HCT116 (cell line): ENCODE results near the gene SLFN14. TPM values are rescaled to one million over a fixed set of nuclear protein-coding genes. Genes with fewer than 3 reads are reported as not detected.

ENCODE experiments used
- ATAC-seq: fragments of 200-7000 bp; cut with Tn5 transposase; 2 replicates; pipeline ENCODE4 v1.9.1; 2020; ENCODE audit warnings: mild to moderate bottlenecking, moderate library complexity
- BruUV-seq: library from RNA; stranded (reverse); fragments of 400-500 nt; replicated peaks from 2 replicates; lab custom pipeline; 2021; lab: Mats Ljungman, UMichigan
- CTCF ChIA-PET: fragments of 300-600 bp; sonication (Branson Sonifier 250); formaldehyde crosslinking; loops from one replicate; lab custom pipeline; 2021; ENCODE audit warnings: antibody characterized with exemption; lab: Charles Lee
- POLR2A ChIA-PET: fragments of 300-600, 350-600 bp; sonication (Branson Sonifier 250); formaldehyde crosslinking; loops from one replicate; lab custom pipeline; 2021; ENCODE audit warnings: antibody characterized with exemption; lab: Charles Lee
- RAD21 ChIA-PET, 2 experiments: fragments of 300-600 bp; sonication (Branson Sonifier 250); formaldehyde crosslinking; loops; one replicate each; lab custom pipeline; 2023; ENCODE audit warnings: low total read pairs in 2 of 2; ENCODE audit not compliant: uncharacterized antibody in 2 of 2, unreplicated experiment in 2 of 2, low non-redundant PET in 1 of 2; lab: Charles Lee
- DNase-seq: peaks from one replicate; pipeline ENCODE4 v3.0.0-alpha.2; 2010; ENCODE audit warnings: low read depth, low spot score
- H2AFZ ChIP-seq: fragments of 200-600 bp; shearing (Covaris generic), sonication (generic); 2 replicates; pipeline ENCODE4 v1.6.1; 2017; ENCODE audit warnings: low read depth, mixed run types, mixed read lengths, antibody characterized with exemption, low read length; ENCODE audit not compliant: poor library complexity, severe bottlenecking
- H3K27ac ChIP-seq: 2 replicates; pipeline ENCODE4 v1.5.1; 2012; ENCODE audit warnings: low read depth, low read length
- H3K27me3 ChIP-seq: fragments of 200-600 bp; sonication (generic); 2 replicates; pipeline ENCODE4 v1.6.1; 2016; ENCODE audit warnings: mixed run types, low read length, mixed read lengths; ENCODE audit not compliant: insufficient read depth
- H3K36me3 ChIP-seq, 2 experiments: fragments of 200-500 bp in 1 of 2; fragments of 200-600 bp in 1 of 2; sonication (Bioruptor generic) in 1 of 2; sonication (generic) in 1 of 2; 2 replicates each; pipeline versions ENCODE4 v1.5.1 to v1.6.1; 2014 to 2016; ENCODE audit warnings: low read length in 2 of 2, inconsistent platforms in 1 of 2, mixed read lengths in 1 of 2, mixed run types in 1 of 2; ENCODE audit not compliant: insufficient read depth in 2 of 2, control insufficient read depth in 1 of 2
- H3K4me1 ChIP-seq, 2 experiments: fragments of 200-600 bp in 1 of 2; sonication (generic) in 1 of 2; 2 replicates each; pipeline versions ENCODE4 v1.5.1 to v1.6.1; 2012 to 2017; ENCODE audit warnings: low read length in 2 of 2, inconsistent platforms in 1 of 2, mild to moderate bottlenecking in 1 of 2, mixed read lengths in 1 of 2, mixed run types in 1 of 2, moderate library complexity in 1 of 2; ENCODE audit not compliant: insufficient read depth in 2 of 2, control insufficient read depth in 1 of 2
- H3K4me2 ChIP-seq: fragments of 200-600 bp; sonication (generic); 2 replicates; pipeline ENCODE4 v1.6.1; 2017; ENCODE audit warnings: mixed run types, low read length, mixed read lengths
- H3K4me3 ChIP-seq, 2 experiments: fragments of 200-600 bp in 1 of 2; sonication (generic) in 1 of 2; replicated peaks in 1 of 2; 2 replicates each; pipeline ENCODE4 v1.5.1; 2011 to 2016; ENCODE audit warnings: low read length in 2 of 2, control low read depth in 1 of 2, low read depth in 1 of 2, mild to moderate bottlenecking in 1 of 2, mixed read lengths in 1 of 2, mixed run types in 1 of 2
- H3K79me2 ChIP-seq: fragments of 200-600 bp; sonication (generic); 2 replicates; pipeline ENCODE4 v1.6.1; 2017; ENCODE audit warnings: mild to moderate bottlenecking, mixed run types, low read length, moderate library complexity, mixed read lengths; ENCODE audit not compliant: insufficient read depth
- H3K9ac ChIP-seq: fragments of 200-600 bp; sonication (generic); 2 replicates; pipeline ENCODE4 v1.6.1; 2016; ENCODE audit warnings: low read length, mixed read lengths
- H3K9me2 ChIP-seq: fragments of 200-600 bp; sonication (generic), shearing (Covaris generic); 2 replicates; pipeline ENCODE4 v1.6.1; 2017; ENCODE audit warnings: mixed run types, mild to moderate bottlenecking, moderate library complexity; ENCODE audit not compliant: insufficient read depth
- H3K9me3 ChIP-seq, 2 experiments: fragments of 200-500 bp in 1 of 2; fragments of 200-600 bp in 1 of 2; sonication (Bioruptor generic) in 1 of 2; sonication (generic) in 1 of 2; 2 replicates each; pipeline ENCODE4 v1.6.1; 2014 to 2017; ENCODE audit warnings: low read length in 2 of 2, mixed read lengths in 2 of 2, inconsistent platforms in 1 of 2, low read depth in 1 of 2, mild to moderate bottlenecking in 1 of 2, mixed run types in 1 of 2, moderate library complexity in 1 of 2; ENCODE audit not compliant: control insufficient read depth in 1 of 2, insufficient read depth in 1 of 2
- H4K20me1 ChIP-seq: fragments of 200-600 bp; sonication (generic), shearing (Covaris generic); 2 replicates; pipeline ENCODE4 v1.6.1; 2017; ENCODE audit warnings: mixed run types, mild to moderate bottlenecking, moderate library complexity; ENCODE audit not compliant: insufficient read depth
- CEBPB ChIP-seq: IDR thresholded peaks from 2 replicates; pipeline ENCODE4 v1.6.1; 2012; ENCODE audit warnings: low read depth
- EZH2 ChIP-seq: fragments of 200-600 bp; sonication (generic); IDR thresholded peaks from 2 replicates; pipeline ENCODE4 v1.6.1; 2017; ENCODE audit warnings: antibody characterized with exemption, mixed run types
- EZH2phosphoT487 ChIP-seq: fragments of 200-600 bp; IDR thresholded peaks from 2 replicates; pipeline ENCODE4 v1.6.1; 2018; ENCODE audit warnings: antibody characterized with exemption, borderline replicate concordance
- JUND ChIP-seq: IDR thresholded peaks from 2 replicates; pipeline ENCODE4 v1.6.1; 2012
- POLR2A ChIP-seq: IDR thresholded peaks from 2 replicates; pipeline ENCODE4 v1.7.0; 2011; ENCODE audit warnings: borderline replicate concordance; ENCODE audit not compliant: insufficient read depth, insufficient read length; ENCODE audit errors: extremely low read depth
- POLR2AphosphoS5 ChIP-seq: IDR thresholded peaks from 2 replicates; pipeline ENCODE4 v1.6.1; 2011; ENCODE audit warnings: mild to moderate bottlenecking, low read depth, low read length, moderate library complexity
- RAD21 ChIP-seq: IDR thresholded peaks from 2 replicates; pipeline ENCODE4 v1.6.1; 2012; ENCODE audit warnings: low read depth, mild to moderate bottlenecking
- SIN3A ChIP-seq: IDR thresholded peaks from 2 replicates; pipeline ENCODE4 v1.6.1; 2012; ENCODE audit warnings: low read depth
- SP1 ChIP-seq: IDR thresholded peaks from 2 replicates; pipeline ENCODE4 v1.6.1; 2012; ENCODE audit warnings: low read depth
- SRF ChIP-seq: IDR thresholded peaks from 2 replicates; pipeline ENCODE4 v1.6.1; 2012; ENCODE audit warnings: low read depth
- TCF7L2 ChIP-seq: IDR thresholded peaks from 2 replicates; pipeline ENCODE4 v1.7.0; 2011; ENCODE audit warnings: borderline replicate concordance, inconsistent platforms; ENCODE audit not compliant: insufficient read depth, insufficient read length; ENCODE audit errors: extremely low read depth
- YY1 ChIP-seq: IDR thresholded peaks from 2 replicates; pipeline ENCODE4 v1.6.1; 2011; ENCODE audit warnings: low read length, low read depth, moderate library complexity, mild to moderate bottlenecking; ENCODE audit not compliant: insufficient replicate concordance; ENCODE audit errors: extremely low read depth
- ZFX ChIP-seq: fragments of 450-650 bp; IDR thresholded peaks from 2 replicates; pipeline ENCODE4 v1.6.1; 2017
- ZNF274 ChIP-seq: fragments of 200-500 bp; sonication (Bioruptor generic); IDR thresholded peaks from 2 replicates; pipeline ENCODE4 v1.6.1; 2014; ENCODE audit warnings: mild to moderate bottlenecking, low read depth, low read length, inconsistent platforms
- intact Hi-C: fragments of 100-400 bp; cut with micrococcal nuclease; formaldehyde crosslinking; loops from 2 replicates; pipeline ENCODE4 v1.10.0; 2022
- total RNA-seq: library from RNA; stranded (reverse); gene quantifications from one replicate; pipeline ENCODE4 v1.2.1, GENCODE V29; 2021; ENCODE audit not compliant: unreplicated experiment
- TF ChIP-seq, protein P1 (sequence below): IDR thresholded peaks from 2 replicates; pipeline ENCODE4 v1.6.1; 2012
- TF ChIP-seq, protein P2 (sequence below): IDR thresholded peaks from 2 replicates; pipeline ENCODE4 v1.6.1; 2012; ENCODE audit warnings: low read depth
- TF ChIP-seq, protein P3 (sequence below): IDR thresholded peaks from 2 replicates; pipeline ENCODE4 v1.6.1; 2012
- TF ChIP-seq, protein P4 (sequence below), 3 experiments: fragments of 200-600 bp in 1 of 3; sonication (generic) in 1 of 3; IDR thresholded peaks in 2 of 3; conservative IDR thresholded peaks in 1 of 3; 2 replicates each; pipeline ENCODE4 v1.5.1; 2012 to 2017; ENCODE audit warnings: low read depth in 2 of 3, low read length in 2 of 3, antibody characterized with exemption in 1 of 3, borderline replicate concordance in 1 of 3, control low read depth in 1 of 3, mild to moderate bottlenecking in 1 of 3, mixed read lengths in 1 of 3, mixed run types in 1 of 3, moderate library complexity in 1 of 3; ENCODE audit not compliant: insufficient read depth in 1 of 3

Gene SLFN14
- total RNA-seq, 1 experiment from 2014 or later = not detected

DNA sequence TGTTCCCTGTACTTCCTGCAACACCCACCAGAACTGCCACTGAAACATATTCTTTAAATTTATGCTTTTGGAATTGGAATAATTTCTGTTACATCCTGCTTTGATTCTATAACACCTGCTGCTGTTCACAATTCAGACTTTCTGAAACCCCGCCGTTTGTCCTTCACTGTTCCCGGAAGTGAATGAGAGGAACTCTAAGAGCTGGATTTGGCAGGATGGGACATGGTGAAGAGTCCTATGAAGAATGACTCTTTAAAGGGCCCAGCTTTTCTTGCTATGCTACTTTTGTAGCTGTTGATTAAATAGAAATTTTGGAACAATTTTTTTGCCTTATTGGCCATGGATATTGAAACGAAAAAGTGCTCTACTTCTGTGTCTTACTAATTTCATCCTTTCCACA is 35.5 kb upstream of the SLFN14 start:
- BruUV-seq = no TSS peak
- peaks cover 38 to 53% of the 10 kb centered on the region in 2 experiments for H3K36me3 ChIP-seq
- no peaks in the 10 kb centered on the region for H3K9me3 ChIP-seq
- H3K4me2 ChIP-seq = no peak overlapping the region
- CTCF ChIA-PET = interaction anchor here (1.7 kb wide), 1 partner anchor 17 kb away, joined by 4 read pairs; no protein-coding TSS in a partner anchor
- POLR2A ChIA-PET = no interaction called here
- H2AFZ ChIP-seq = no peak overlapping the region
- H3K79me2 ChIP-seq = peaks cover 92% of the 10 kb centered on the region
- intact Hi-C loops = no loop called here
- DNase-seq (no peak), ATAC-seq (no peak)
- no peaks in the 10 kb centered on the region for H3K4me1 ChIP-seq
- RAD21 ChIA-PET = no interaction called here
- TF ChIP-seq CEBPB = no peak
- no peak for TF ChIP-seq SRF
- no peak for TF ChIP-seq JUND
- TF ChIP-seq EZH2 = no peak
- no peak for TF ChIP-seq EZH2phosphoT487
- TF ChIP-seq, protein P1, sequence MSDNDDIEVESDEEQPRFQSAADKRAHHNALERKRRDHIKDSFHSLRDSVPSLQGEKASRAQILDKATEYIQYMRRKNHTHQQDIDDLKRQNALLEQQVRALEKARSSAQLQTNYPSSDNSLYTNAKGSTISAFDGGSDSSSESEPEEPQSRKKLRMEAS = no peak
- TF ChIP-seq POLR2A = no peak
- TF ChIP-seq, protein P2, sequence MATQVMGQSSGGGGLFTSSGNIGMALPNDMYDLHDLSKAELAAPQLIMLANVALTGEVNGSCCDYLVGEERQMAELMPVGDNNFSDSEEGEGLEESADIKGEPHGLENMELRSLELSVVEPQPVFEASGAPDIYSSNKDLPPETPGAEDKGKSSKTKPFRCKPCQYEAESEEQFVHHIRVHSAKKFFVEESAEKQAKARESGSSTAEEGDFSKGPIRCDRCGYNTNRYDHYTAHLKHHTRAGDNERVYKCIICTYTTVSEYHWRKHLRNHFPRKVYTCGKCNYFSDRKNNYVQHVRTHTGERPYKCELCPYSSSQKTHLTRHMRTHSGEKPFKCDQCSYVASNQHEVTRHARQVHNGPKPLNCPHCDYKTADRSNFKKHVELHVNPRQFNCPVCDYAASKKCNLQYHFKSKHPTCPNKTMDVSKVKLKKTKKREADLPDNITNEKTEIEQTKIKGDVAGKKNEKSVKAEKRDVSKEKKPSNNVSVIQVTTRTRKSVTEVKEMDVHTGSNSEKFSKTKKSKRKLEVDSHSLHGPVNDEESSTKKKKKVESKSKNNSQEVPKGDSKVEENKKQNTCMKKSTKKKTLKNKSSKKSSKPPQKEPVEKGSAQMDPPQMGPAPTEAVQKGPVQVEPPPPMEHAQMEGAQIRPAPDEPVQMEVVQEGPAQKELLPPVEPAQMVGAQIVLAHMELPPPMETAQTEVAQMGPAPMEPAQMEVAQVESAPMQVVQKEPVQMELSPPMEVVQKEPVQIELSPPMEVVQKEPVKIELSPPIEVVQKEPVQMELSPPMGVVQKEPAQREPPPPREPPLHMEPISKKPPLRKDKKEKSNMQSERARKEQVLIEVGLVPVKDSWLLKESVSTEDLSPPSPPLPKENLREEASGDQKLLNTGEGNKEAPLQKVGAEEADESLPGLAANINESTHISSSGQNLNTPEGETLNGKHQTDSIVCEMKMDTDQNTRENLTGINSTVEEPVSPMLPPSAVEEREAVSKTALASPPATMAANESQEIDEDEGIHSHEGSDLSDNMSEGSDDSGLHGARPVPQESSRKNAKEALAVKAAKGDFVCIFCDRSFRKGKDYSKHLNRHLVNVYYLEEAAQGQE = no peak
- TF ChIP-seq SP1 = no peak
- no peak for TF ChIP-seq ZNF274
- no peak for TF ChIP-seq SIN3A
- TF ChIP-seq, protein P3, sequence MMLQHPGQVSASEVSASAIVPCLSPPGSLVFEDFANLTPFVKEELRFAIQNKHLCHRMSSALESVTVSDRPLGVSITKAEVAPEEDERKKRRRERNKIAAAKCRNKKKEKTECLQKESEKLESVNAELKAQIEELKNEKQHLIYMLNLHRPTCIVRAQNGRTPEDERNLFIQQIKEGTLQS = no peak
- TF ChIP-seq ZFX = no peak
- TF ChIP-seq TCF7L2 = no peak
- no peak for TF ChIP-seq RAD21
- no peak for TF ChIP-seq YY1
- TF ChIP-seq, protein P4, sequence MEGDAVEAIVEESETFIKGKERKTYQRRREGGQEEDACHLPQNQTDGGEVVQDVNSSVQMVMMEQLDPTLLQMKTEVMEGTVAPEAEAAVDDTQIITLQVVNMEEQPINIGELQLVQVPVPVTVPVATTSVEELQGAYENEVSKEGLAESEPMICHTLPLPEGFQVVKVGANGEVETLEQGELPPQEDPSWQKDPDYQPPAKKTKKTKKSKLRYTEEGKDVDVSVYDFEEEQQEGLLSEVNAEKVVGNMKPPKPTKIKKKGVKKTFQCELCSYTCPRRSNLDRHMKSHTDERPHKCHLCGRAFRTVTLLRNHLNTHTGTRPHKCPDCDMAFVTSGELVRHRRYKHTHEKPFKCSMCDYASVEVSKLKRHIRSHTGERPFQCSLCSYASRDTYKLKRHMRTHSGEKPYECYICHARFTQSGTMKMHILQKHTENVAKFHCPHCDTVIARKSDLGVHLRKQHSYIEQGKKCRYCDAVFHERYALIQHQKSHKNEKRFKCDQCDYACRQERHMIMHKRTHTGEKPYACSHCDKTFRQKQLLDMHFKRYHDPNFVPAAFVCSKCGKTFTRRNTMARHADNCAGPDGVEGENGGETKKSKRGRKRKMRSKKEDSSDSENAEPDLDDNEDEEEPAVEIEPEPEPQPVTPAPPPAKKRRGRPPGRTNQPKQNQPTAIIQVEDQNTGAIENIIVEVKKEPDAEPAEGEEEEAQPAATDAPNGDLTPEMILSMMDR (IDR thresholded peaks at IDR 0.05 in 2 of 3, conservative IDR thresholded peaks at IDR 0.05 in 1 of 3; ENCODE audit: borderline replicate concordance in 1 of 3, insufficient read depth in 1 of 3, low read depth in 2 of 3, low read length in 2 of 3) = no peak
- no peak for TF ChIP-seq POLR2AphosphoS5
- H3K4me3 ChIP-seq = no peak overlapping the region
- H3K27ac ChIP-seq = no peak overlapping the region
- no peak overlapping the region for H3K9ac ChIP-seq
- H3K9me2 ChIP-seq = no peaks in the 10 kb centered on the region
- peaks cover 9% of the 10 kb centered on the region for H4K20me1 ChIP-seq
- H3K27me3 ChIP-seq = no peaks in the 10 kb centered on the region
